Retina (tissue), 1 donor: ENCODE data around the gene PLA2G2D.

Source experiments
- DNase-seq: peaks from one replicate; pipeline ENCODE4 v3.0.0-alpha.2; 2016

Gene PLA2G2D

DNA sequence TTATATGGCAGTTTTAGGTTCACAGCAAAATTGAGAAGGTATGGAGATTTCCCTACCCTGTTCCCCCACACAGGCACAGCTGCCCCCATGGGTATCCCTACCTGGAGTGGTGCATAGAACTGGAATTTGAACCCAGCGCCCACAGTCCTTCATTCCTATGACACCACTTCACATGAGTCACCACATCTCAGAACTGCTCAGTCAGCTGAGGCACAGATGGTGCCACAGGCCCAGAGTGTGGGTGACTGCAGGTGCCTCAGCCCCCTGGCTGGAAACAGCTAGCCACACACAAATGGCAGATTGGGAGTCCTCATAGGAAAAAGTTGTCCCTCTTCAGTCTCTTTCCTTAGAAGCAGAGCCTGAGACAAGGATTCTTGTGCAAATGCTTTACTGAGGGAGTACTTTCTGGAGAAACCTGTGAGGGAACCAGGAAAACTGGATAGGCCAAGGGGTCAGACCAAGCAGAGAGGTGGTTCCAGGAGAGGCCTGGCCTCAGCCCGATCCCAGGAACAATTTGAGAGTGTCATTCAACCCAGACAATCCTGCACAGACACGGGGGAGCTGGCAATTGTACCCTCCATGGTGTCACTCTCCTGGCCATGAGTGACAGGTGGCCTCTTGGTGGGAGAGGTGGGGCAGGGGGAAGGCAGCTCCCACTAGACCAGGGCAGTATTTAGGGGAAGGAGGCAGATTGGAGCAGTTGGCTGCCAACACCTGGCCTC is 6.9 kb downstream of the PLA2G2D start:
- DNase-seq, result no peak

DNA sequence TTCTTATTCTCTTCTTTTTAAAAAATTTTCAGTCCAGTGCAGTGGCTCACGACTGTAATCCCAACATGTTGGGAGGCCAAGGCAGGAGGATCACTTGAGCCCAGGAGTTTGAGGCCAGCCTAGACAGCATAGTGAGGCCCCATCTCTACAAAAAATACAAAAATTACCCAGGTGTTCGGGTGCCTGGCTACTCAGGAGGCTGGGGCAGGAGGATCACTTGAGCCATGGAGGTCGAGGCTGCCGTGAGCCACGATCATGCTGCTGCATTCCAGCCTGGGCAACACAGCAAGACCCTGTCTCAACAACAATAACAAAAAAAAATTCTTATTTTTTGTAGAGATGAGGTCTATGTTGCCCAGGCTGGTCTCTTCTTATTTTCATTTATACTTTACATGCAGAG is 7.9 kb downstream of the PLA2G2D start:
- no peak for DNase-seq

DNA sequence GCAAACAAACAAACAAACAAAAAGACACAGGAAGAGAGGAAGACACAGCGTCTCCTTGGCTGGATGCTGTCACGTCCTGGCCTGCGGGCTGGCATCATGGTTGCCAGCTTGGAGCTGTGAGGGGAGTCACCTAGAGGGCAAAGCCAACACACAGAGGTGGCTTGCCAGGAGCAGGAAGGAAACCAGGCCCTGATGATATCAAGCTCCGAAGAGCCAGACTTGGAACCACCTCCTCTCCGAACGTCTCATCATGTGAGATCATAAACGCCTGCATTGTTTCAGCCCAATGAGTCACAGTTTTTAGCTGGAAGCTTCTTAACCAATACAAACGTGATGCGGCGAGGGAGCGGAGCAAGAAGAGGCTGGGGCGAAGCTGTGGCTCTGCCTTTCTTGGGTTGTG is 8.7 kb downstream of the PLA2G2D start:
- no peak for DNase-seq

DNA sequence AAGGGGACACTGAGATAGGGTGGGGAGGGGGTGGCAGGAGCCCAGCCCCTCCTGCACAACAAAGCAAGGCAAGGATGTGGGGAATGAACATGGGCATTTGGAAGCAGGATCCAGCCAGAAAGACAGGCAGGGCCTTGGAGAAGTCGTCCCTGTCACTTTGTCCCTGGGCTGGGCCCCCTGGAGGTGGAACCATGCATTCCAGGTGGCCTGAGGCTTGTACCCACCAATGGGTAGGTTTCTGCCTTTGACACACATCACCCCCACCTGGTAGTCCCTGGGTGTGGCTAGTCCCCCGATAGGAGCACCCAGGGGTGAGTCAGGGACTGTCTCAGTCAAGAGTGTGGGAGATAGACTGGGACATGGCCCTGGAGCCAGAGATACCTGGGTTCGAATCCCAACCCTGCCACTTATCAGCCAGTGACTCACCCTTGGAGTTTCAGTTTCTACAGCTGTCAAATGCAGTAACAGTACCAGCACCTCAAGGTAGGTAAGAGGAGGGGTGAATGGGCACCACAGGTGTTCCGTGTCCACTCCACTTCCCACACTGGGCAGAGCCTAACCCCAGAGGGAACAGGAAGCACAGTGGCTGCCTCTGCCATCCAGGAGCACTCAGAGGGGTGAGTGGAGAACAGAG is 10.0 kb downstream of the PLA2G2D start:
- no peak for DNase-seq

DNA sequence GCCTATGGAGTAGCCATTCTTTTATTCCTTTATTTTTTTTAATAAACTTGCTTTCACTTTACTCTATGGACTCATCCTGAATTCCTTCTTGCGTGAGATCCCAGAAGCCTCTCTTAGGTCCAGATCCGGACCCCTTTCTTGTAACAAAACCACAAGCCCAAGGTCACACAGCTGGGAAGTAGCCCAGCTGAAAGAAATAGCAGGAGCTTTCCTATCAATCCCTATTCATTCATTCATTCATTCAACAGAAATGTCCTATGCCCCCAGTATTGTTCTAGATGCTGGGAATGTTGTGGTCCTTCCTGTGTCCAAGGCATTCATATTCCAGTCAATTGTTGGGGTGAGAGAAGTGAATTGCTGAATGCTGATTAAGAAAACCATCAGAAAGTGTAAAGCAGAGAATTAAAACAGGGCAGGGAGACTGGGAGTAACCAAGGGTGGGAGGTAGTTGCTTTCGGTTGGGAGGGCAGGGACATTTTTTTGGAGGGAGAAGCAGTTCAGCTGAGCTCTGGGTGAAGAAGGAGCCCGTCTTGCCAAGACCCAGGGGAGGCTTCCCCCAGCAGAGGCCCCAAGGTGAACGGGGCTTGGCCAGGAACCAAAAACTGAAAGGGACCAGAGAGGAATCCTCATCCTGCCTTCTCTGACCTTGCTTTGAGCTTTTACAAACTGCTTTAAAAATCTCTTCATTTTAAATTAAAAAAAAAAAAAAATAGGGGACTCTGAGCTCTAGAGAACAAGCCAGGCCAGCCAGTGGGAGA is 10.8 kb downstream of the PLA2G2D start:
- DNase-seq, result no peak

DNA sequence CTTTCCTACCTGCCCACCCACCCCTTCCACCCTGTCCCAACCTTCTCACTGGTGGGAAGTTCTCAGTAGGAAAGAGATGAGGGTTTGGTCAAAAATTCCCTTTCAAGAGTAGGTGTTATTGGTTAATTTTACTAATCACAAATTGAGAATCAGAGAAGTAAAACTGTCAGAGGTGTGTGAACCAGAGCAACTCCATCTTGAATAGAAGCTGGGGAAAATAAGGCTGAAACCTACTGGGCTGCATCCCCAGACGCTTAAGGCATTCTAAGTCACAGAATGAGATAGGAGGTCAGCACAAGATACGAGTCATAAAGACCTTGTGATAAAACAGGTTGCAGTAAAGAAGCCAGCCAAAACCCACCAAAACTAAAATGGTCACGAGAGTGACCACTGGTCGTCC is 11.5 kb downstream of the PLA2G2D start:
- no peak for DNase-seq

DNA sequence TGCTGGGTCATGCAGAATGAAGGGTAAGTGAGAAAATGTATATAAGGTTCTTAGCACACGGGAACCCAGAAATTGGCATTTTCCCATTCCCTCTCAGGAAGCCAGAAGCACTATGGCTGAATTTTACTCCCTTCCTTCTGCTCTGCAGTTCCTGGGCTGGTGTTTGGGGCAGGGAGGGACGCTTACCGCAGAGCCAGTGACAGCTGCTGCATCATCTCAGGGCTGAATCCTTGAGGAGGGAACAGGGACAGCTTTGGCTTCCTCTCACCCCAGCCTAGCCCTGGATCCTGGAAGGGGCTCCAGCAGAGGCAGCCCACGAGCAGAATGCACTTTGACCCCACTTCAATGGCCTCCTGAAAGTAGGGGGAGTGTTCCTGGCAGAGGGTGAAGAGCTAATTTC is 12.0 kb downstream of the PLA2G2D start:
- DNase-seq, result no peak

DNA sequence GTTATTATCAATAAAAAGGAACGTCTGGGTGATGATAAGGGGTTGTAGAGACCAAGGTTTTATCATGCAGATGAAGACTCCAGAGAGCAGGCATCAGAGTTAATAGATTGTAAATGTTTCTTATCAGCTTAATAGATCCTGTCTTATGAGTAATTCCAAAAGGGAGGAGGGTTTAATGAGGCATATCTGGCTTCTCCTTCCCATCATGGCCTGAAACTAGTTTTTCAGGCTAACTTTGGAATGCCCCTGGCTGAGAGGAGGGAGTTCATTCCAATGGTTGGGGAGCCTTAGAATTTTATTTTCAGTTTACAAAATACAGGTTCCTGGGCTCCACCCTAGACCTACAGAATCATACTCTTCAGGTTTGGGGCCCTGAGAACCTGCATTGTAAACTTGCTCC is 13.5 kb downstream of the PLA2G2D start:
- DNase-seq, result no peak

DNA sequence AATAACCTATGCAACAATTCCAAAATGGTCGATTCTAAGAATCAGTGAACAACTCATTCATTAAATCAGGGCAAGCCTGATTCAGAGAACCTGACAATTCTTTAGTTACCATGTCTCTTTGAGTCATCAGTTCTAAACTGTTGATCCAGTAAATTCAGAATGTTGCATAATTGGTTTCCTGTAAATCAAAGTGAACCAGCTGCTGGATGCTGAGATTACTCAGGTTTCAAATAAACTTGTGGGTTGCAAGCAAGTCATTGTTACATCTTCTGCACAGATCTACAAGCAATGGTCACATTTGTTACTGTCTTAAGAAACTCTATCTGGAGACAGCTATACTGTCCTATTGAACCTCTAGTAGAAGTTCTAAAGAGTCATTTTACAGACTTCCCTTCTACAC is 16.5 kb downstream of the PLA2G2D start:
- no peak for DNase-seq

DNA sequence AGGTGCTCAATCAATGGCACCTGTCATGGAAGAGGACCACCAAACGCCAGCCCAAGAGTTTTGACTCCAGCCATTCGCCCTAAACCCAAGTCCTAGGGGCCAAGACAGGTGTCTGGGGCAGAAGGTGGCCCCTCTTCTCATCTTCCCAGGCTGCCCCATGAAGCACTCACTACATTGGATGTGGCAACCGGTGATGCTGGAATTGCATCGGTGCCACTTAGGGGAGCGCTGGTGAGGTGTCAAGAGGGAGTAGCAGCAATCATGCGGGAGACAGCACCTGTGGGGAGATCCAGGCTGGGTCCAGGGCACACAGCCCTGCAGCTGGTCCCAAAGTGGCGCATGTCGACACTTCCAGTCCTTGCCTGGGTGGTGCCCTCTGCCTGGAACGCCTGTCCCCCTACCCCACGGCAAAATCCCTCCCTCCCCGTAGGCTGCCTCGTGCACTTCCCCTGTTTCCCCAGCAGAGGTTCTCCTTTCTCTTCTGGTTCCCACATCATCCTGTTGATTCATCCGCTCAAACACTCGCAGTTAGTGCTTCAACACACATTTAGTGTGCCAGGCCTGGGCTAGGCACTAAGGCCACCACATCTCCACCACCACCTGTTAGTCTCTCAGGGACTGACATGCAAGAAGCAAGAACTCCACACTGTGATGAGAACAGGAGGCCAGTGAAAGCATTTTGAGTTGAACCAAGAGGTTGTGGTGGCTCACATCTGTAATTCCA is 18.5 kb downstream of the PLA2G2D start:
- peak; percentile 46 for DNase-seq

DNA sequence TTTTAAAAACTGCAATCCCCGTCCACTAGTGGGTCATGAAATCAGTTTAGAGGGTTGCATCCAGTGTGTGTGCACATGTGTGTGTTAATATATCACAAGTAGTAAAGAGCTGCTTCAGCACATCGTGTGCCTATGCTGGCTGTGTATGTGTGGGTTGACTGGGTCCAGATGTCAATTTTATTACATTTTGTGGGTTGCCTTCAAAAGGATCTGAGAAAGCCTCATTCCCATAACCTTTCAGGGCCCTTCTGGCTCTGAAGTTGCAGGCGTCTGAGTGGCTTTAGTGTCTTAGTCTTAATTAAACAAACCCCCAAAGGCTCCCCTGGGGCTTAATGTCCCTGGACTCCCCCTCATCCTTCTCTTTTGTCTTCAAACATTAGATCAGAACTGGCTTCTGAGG is 19.8 kb downstream of the PLA2G2D start:
- no peak for DNase-seq

DNA sequence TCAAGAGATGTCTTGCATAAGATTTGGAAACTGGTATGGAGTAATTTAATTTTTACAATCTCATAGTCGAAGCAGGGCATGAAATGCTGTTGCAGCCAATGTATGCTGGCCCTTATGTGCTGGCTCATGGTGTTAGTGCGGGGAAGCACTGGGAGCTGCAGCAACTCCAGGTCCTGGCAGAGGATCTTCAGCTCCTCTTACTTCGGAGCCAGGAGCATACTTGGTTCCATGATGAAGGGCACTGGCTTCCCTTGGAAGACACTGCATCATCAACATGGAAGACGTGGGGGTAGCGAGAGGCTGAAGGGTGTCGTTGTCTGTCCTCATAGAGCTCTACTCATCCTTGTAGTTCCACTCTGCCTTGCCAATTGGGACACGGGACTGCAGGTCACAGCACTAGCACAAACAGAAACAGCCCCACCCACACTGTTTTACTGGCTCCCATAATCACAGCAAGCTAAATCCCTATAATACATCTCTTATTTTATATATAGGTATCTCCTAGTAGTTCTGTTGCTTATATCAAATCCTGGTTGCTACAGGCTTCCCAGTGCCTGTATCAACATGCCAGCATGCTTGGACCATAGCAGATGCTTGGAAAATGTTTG is 22.4 kb downstream of the PLA2G2D start:
- no peak for DNase-seq

DNA sequence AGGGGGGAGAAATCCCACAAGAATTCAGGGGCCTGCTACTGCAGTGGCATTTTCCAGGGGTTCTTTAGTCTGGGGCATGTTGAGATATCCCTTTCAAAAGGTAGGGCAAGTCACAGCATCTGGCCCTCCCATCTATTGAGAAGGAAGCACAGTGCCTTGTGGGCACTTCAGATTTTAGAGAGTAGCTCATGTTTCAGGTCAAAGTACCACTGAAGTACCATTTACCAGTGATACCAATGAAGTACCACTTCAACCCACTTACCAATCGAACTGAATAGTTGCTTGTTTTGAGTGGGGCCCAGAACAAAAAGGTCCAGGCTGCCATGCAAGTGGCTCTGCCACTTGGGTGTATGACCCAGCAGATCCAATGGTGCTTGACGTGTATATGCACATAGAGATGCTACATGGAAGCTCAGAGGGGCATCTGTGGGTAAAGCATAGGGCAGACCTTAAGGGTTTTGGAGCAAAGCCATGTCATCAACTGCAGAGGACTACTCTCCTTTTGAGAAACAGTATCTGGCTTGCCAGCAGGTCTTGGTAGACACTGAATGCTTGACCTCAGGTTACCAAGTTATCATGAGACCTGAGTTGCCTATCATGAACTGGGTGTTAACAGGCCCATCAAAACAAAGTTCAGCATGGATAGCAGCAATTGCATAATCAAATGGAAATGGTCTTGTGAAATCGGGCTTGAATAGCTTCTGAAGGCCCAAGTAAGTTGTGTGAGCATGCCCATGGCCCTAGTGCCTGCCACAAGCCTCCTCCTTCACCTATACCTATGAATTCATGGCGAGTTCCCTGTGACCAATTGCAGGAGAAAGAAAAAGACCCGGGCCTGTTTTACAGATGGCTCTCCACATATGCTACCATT is 23.5 kb downstream of the PLA2G2D start:
- no peak for DNase-seq

DNA sequence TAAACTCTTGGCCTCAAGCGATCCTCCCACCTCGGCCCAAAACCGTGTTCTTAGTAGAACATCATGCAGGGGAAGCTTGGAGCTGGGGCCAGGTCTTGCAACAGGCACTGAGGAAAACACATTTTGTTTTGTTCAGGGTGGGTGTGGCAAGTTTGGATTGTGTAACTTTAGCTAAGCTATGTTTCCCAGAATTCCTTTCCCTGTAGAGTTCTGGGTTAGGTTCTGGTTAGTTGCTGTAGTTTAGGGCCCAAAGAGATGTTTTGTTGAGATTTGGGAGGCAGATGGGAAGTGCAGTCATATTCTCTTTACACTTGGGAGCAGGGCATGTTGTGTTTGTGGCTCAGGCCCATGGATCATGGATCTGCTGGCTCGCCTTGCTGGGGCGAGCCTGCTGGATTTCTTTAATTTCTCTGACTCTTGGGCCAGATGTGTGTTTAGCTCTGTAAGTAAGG is 25.4 kb downstream of the PLA2G2D start:
- DNase-seq, result no peak

DNA sequence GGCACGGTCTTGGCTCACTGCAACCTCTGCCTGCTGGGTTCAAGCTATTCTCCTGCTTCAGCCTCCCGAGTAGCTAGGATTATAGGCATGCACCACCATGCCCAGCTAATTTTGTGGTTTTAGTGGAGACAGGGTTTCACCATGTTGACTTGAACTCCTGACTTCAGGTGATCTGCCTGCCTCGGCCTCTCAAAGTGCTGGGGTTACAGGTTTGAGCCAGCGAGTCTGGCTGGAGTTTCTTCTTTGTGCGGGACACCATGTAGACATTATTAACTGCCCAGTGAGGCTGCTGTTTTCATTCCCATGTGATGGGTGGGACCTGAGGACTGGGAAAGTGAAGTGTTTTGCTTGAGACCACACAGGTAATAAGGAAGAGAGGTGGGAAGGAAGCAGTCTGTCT is 26.0 kb downstream of the PLA2G2D start:
- no peak for DNase-seq

DNA sequence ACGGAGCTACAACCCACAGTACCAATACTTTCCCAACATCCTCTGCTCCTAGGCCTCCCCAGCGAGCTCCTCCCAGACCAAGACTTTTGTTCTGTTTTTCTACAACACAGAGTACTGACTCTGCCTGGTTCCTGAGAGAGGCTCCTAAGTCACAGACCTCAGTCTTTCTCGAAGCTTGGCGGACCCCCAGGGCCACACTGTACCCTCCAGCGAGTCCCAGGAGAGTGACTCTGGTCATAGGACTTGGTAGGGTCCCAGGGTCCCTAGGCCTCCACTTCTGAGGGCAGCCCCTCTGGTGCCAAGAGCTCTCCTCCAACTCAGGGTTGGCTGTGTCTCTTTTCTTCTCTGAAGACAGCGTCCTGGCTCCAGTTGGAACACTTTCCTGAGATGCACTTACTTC is 28.7 kb downstream of the PLA2G2D start:
- no peak for DNase-seq

DNA sequence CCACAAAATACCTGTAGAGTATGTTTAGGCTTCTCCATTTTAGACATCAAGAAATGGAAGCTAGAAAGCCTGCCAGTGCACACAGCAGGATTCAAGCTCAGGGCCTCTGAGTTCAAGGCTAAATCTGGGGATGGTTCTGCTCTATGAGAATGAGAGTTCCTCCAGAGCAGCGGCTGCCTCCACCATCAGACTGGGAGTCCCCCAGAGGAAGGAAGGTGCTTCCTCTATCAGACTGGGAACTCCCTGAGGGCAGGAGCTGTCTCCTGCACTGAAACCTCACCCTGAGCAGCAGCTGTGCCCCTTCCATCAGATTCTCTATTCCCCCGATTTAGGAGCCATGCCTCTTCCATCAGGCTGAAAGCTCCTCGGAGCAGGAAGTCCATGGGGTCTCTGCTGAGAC is 29.2 kb downstream of the PLA2G2D start:
- no peak for DNase-seq

DNA sequence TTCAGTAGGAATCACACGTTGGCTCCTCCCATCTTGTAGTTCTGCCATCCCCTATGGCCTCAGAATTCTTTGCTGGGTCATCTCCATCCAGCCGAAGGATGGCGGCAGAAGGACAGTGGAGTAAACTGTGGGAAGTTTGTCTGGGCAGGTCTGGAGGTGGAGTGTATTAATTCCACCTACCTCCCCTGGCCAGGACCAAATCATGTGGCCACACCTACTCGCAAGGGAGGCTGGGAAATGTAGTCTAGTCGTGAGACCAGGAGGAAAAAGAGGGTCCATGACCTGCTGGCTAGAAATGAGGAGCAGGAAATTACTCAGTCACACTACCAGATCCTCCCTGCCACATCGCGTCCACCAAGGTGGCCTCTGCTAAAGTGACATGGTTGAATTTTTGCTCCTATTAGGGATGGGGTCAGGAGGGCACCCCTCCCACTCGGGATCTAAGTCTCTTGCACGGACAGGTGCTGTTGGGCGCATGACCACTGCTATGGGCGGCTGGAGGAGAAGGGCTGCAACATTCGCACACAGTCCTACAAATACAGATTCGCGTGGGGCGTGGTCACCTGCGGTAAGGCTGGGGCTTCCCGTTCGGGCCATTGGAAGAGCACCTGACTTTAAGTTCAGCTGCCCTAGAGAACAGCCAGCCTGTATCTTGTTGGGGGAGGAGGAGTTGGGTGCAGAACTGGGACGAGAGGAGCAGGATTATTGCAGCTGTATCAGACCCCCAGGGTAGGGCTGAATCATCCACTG is 29.8 kb downstream of the PLA2G2D start:
- DNase-seq, result no peak

DNA sequence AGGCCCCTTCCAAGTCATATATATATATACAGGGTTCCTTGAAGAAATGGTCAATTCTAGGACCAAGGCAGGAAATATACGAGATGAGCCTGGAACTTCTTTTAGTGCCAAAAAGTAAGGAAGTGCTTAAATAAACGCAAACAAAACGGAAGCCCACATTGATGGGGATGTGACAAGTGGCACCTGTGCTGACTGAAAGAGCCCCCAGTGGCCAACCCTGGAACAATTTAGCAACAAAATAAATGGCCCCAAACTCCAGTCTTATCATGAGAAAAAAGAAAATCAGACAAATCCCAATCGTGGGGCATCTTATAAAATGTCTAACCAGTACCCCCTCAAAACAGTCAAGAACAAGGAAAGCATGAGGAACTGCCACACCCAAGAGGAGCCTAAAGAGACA is 31.7 kb downstream of the PLA2G2D start:
- no peak for DNase-seq

DNA sequence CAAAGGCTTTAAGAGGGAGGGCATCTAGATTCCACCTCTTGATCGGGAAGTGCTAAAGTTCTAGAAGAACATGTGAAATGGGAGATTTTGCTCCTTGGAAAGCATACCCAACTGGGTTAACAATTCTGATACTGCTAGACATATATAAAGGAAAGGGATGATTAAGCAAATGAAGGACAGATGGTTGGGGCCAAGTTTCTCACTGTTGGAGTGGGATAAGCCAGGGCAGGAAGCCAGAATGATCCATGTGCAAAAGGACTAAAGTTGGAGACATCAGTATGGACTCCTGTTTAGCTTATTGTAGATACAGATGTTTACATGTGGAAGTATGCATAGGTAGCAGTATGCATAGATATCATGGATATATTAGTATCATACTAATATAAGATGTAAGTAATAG is 32.5 kb downstream of the PLA2G2D start:
- no peak for DNase-seq
